Measurements from ENCODE around the gene HIBCH. TPM values are rescaled to one million over a fixed set of nuclear protein-coding genes. Genes with fewer than 3 reads are reported as not detected.

Gene HIBCH
- total and polyA plus RNA-seq, 2 of the 4 experiments (the other 2 are of a cell fraction) = 8.8 to 11.9 TPM

GRCh38 chr2:190266314-190266713, 53.3 kb downstream of the HIBCH start:
- ATAC-seq (ENCODE audit: low read depth) = no peak
- no peak for DNase-seq
- no peaks in the 10 kb centered on the region for H4K20me1 ChIP-seq (ENCODE audit: insufficient read depth, low read length)
- H2AK5ac ChIP-seq (ENCODE audit: low read depth, low read length) = peak overlapping the region; percentile 71; the same call in 1 of the 2 replicates
- H3K36me3 ChIP-seq (ENCODE audit: control insufficient read depth, insufficient read depth, low read length) = no peaks in the 10 kb centered on the region
- no peak overlapping the region for H2AK9ac ChIP-seq (replicated peaks; ENCODE audit: low read depth, low read length, poor library complexity)
- H3K27ac ChIP-seq (ENCODE audit: insufficient read depth, low read length) = no peak overlapping the region
- no peak overlapping the region for H2BK5ac ChIP-seq (ENCODE audit: low read depth, low read length, poor library complexity, severe bottlenecking)
- no peak overlapping the region for H3K4me3 ChIP-seq (ENCODE audit: insufficient read depth, low read depth, low read length)
- peaks cover 5% of the 10 kb centered on the region for H3K4me1 ChIP-seq (ENCODE audit: control insufficient read depth, insufficient read depth, low read length)
- H3K14ac ChIP-seq (replicated peaks; ENCODE audit: low read depth, low read length) = no peak overlapping the region
- no peak overlapping the region for H4K5ac ChIP-seq (ENCODE audit: low read depth, low read length)
- H2BK20ac ChIP-seq (ENCODE audit: low read depth, low read length) = no peak overlapping the region
- ChIA-PET POLR2A (ENCODE audit: unreplicated experiment) (no interaction called here), CTCF (no interaction called here)
- no peak overlapping the region for H3K9ac ChIP-seq (ENCODE audit: low read depth, low read length)
- H3K18ac ChIP-seq (ENCODE audit: low read depth, low read length) = peak overlapping the region; percentile 33; the same call in 1 of the 2 replicates
- no peaks in the 10 kb centered on the region for H3K79me1 ChIP-seq (ENCODE audit: low read depth in 1 of 2, low read length in 2 of 2)
- no peak overlapping the region for H3K4ac ChIP-seq (ENCODE audit: low read depth, low read length)
- no TSS peak for BruUV-seq (replicated peaks)
- dilution Hi-C loops (cut with HindIII; ENCODE audit: low sequenced_read_pairs, unreplicated experiment) = no loop called here
- no peak overlapping the region for H4K8ac ChIP-seq (ENCODE audit: low read depth in 2 of 2, low read length in 2 of 2)
- TF ChIP-seq BHLHE40 (IDR thresholded peaks at IDR 0.05; ENCODE audit: low read depth, low read length) = no peak
- no peak for TF ChIP-seq CTCF (conservative IDR thresholded peaks at IDR 0.05; ENCODE audit: low read depth, low read length)
- no peak for TF ChIP-seq RCOR1 (IDR thresholded peaks at IDR 0.05; ENCODE audit: insufficient replicate concordance, low read length)
- no peak for TF ChIP-seq MXI1 (IDR thresholded peaks at IDR 0.05; ENCODE audit: borderline replicate concordance, low read depth, low read length)
- TF ChIP-seq CHD1 (IDR thresholded peaks at IDR 0.05; ENCODE audit: low read depth, low read length) = no peak
- no peak for TF ChIP-seq RAD21 (IDR thresholded peaks at IDR 0.05; ENCODE audit: low read length)
- TF ChIP-seq FOS (IDR thresholded peaks at IDR 0.05; ENCODE audit: low read depth, low read length) = no peak
- TF ChIP-seq RFX5 (IDR thresholded peaks at IDR 0.05; ENCODE audit: low read depth, low read length) = no peak
- no peak for TF ChIP-seq USF2 (IDR thresholded peaks at IDR 0.05; ENCODE audit: low read depth, low read length)
- WGBS, 2 experiments (ENCODE audit: extremely low coverage in 2 of 2, insufficient read length in 1 of 2) = no CpG with 5 or more reads among the region's 9 CpGs
- H3K4me2 ChIP-seq (ENCODE audit: low read depth, low read length) = no peak overlapping the region
- H2BK15ac ChIP-seq (ENCODE audit: low read depth, low read length) = no peak overlapping the region
- intact Hi-C loops (cut with micrococcal nuclease) = loop anchor here (5.0 kb wide), 1 partner anchor 64 kb away; no protein-coding TSS in a partner anchor
- no peak overlapping the region for H3K23ac ChIP-seq (ENCODE audit: low read depth, low read length)
- no peak overlapping the region; the same call in 1 of the 2 replicates for H2BK120ac ChIP-seq (ENCODE audit: low read depth, low read length)
- no peaks in the 10 kb centered on the region for H3K27me3 ChIP-seq (ENCODE audit: control insufficient read depth, insufficient read depth, low read length)
- no peak overlapping the region; the same call in 1 of the 2 replicates for H4K91ac ChIP-seq (ENCODE audit: insufficient read depth, low read depth, low read length)
- H2AFZ ChIP-seq (replicated peaks; ENCODE audit: low read length, poor library complexity) = no peak overlapping the region
- H3K56ac ChIP-seq (ENCODE audit: extremely low read depth, insufficient read depth, low read length) = no peak overlapping the region
- in situ Hi-C loops (cut with MboI; ENCODE audit: low sequenced_read_pairs) = no loop called here
- H3K9me3 ChIP-seq (ENCODE audit: control insufficient read depth, insufficient read depth, low read length) = no peaks in the 10 kb centered on the region
- peaks cover 5% of the 10 kb centered on the region; the same call in 1 of the 2 replicates for H3K9me1 ChIP-seq (ENCODE audit: insufficient read depth, low read length)
